Measurements from ENCODE around the gene PRDM11. TPM values are rescaled to one million over a fixed set of nuclear protein-coding genes. Genes with fewer than 3 reads are reported as not detected.
A peak's percentile ranks its signal among the peaks of the same experiment; 100 is the strongest.
"Not testable (repeated sequence)": the region's sequence is repeated elsewhere in the genome, so short reads cannot be mapped to it uniquely, and the experiment has no call there.

The PRDM11 gene
- total RNA-seq, 1 donor from 2014 or later: 32.9 TPM

GRCh38 chr11:45113807-45114206 is 32.6 kb upstream of the PRDM11 start:
- H3K36me3 Mint-ChIP-seq (ENCODE audit: low read depth): peaks cover 4% of the 10 kb centered on the region
- H3K9me3 Mint-ChIP-seq (ENCODE audit: low read depth): peaks cover 10% of the 10 kb centered on the region
- no peak overlapping the region for H3K4me3 Mint-ChIP-seq (ENCODE audit: unreplicated experiment)
- peaks cover 45% of the 10 kb centered on the region for H3K27me3 Mint-ChIP-seq (ENCODE audit: low read depth)
- DNase-seq (ENCODE audit: low spot score): no peak
- peaks cover 7% of the 10 kb centered on the region for H3K4me1 Mint-ChIP-seq (ENCODE audit: low read depth)
- TF ChIP-seq CTCF (IDR thresholded peaks at IDR 0.05): no peak
- H3K27ac Mint-ChIP-seq (ENCODE audit: unreplicated experiment): no peak overlapping the region

- Mint-ChIP-seq H3K27me3 (ENCODE audit: low read depth) (peaks cover 29% of the 10 kb centered on the region), H3K9me3 (ENCODE audit: low read depth) (peaks cover 17% of the 10 kb centered on the region)
- H3K4me1 Mint-ChIP-seq (ENCODE audit: low read depth); H3K36me3 Mint-ChIP-seq (ENCODE audit: low read depth); H3K27ac Mint-ChIP-seq (ENCODE audit: unreplicated experiment); DNase-seq (ENCODE audit: low spot score); H3K4me3 Mint-ChIP-seq (ENCODE audit: unreplicated experiment): not testable (repeated sequence)
These were observed 18.6 kb upstream of the PRDM11 start for GRCh38 chr11:45127836-45128235.

- Mint-ChIP-seq H3K36me3 (ENCODE audit: low read depth) (peaks cover 7% of the 10 kb centered on the region), H3K27ac (ENCODE audit: unreplicated experiment) (no peak overlapping the region), H3K4me1 (ENCODE audit: low read depth) (no peaks in the 10 kb centered on the region), H3K9me3 (ENCODE audit: low read depth) (peaks cover 13% of the 10 kb centered on the region), H3K4me3 (ENCODE audit: unreplicated experiment) (no peak overlapping the region), H3K27me3 (ENCODE audit: low read depth) (peaks cover 48% of the 10 kb centered on the region)
- TF ChIP-seq CTCF (IDR thresholded peaks at IDR 0.05): no peak
- DNase-seq (ENCODE audit: low spot score): peak; percentile 24
These were observed 12.6 kb upstream of the PRDM11 start for GRCh38 chr11:45133878-45134277.

- peaks cover 9% of the 10 kb centered on the region for H3K4me1 Mint-ChIP-seq (ENCODE audit: low read depth)
- DNase-seq (ENCODE audit: low spot score): no peak
- H3K27ac Mint-ChIP-seq (ENCODE audit: unreplicated experiment): no peak overlapping the region
- no peak overlapping the region for H3K4me3 Mint-ChIP-seq (ENCODE audit: unreplicated experiment)
- no peak for TF ChIP-seq CTCF (IDR thresholded peaks at IDR 0.05)
- peaks cover 1% of the 10 kb centered on the region for H3K36me3 Mint-ChIP-seq (ENCODE audit: low read depth)
- peaks cover 37% of the 10 kb centered on the region for H3K27me3 Mint-ChIP-seq (ENCODE audit: low read depth)
- no peaks in the 10 kb centered on the region for H3K9me3 Mint-ChIP-seq (ENCODE audit: low read depth)
These were observed 5.3 kb upstream of the PRDM11 start for GRCh38 chr11:45141171-45141570.

GRCh38 chr11:45141631-45142030 is 4.8 kb upstream of the PRDM11 start:
- H3K36me3 Mint-ChIP-seq (ENCODE audit: low read depth): peaks cover 1% of the 10 kb centered on the region
- H3K4me3 Mint-ChIP-seq (ENCODE audit: unreplicated experiment): no peak overlapping the region
- no peak for TF ChIP-seq CTCF (IDR thresholded peaks at IDR 0.05)
- no peak overlapping the region for H3K27ac Mint-ChIP-seq (ENCODE audit: unreplicated experiment)
- H3K9me3 Mint-ChIP-seq (ENCODE audit: low read depth): no peaks in the 10 kb centered on the region
- no peak for DNase-seq (ENCODE audit: low spot score)
- peaks cover 9% of the 10 kb centered on the region for H3K4me1 Mint-ChIP-seq (ENCODE audit: low read depth)
- peaks cover 37% of the 10 kb centered on the region for H3K27me3 Mint-ChIP-seq (ENCODE audit: low read depth)

GRCh38 chr11:45142241-45143055 is 4.0 kb upstream of the PRDM11 start:
- Mint-ChIP-seq H3K9me3 (ENCODE audit: low read depth) (no peaks in the 10 kb centered on the region), H3K4me3 (ENCODE audit: unreplicated experiment) (no peak overlapping the region), H3K27me3 (ENCODE audit: low read depth) (peaks cover 37% of the 10 kb centered on the region), H3K27ac (ENCODE audit: unreplicated experiment) (no peak overlapping the region), H3K4me1 (ENCODE audit: low read depth) (peaks cover 9% of the 10 kb centered on the region), H3K36me3 (ENCODE audit: low read depth) (peaks cover 1% of the 10 kb centered on the region)
- TF ChIP-seq CTCF (IDR thresholded peaks at IDR 0.05): no peak
- no peak for DNase-seq (ENCODE audit: low spot score)

Measured in chondrocyte (in vitro differentiated cells).